Activated T-helper 1 cell treated with anti-CD3 and anti-CD28 coated beads, Interleukin-12 subunit alpha, Interleukin-12 subunit beta, Interleukin-2, Interleukin-4 antibody, amounts not matched to agents 30 ng/mL and 10 ng/mL and 1 ng/mL, durations not matched to agents 14 hours and 24 hours and 36 hours (primary cell): Measurements from ENCODE around the gene CNTRL. TPM values are rescaled to one million over a fixed set of nuclear protein-coding genes. Genes with fewer than 3 reads are reported as not detected.

ENCODE experiments used
- DNase-seq: peaks from one replicate; pipeline ENCODE4 v3.0.0; 2021; ENCODE audit warnings: low spot score
- H3K27ac Mint-ChIP-seq: one replicate; pipeline ENCODE4 v1.8.0; 2021; ENCODE audit warnings: mild to moderate bottlenecking, mixed read lengths
- H3K27me3 Mint-ChIP-seq: one replicate; pipeline ENCODE4 v1.8.0; 2022; ENCODE audit warnings: mild to moderate bottlenecking, moderate library complexity, mixed read lengths; ENCODE audit not compliant: insufficient read depth
- H3K36me3 Mint-ChIP-seq: one replicate; pipeline ENCODE4 v1.8.0; 2021; ENCODE audit warnings: low read depth, mixed read lengths
- H3K4me1 Mint-ChIP-seq: one replicate; pipeline ENCODE4 v1.8.0; 2021; ENCODE audit warnings: low read depth, mixed read lengths
- H3K4me3 Mint-ChIP-seq: one replicate; pipeline ENCODE4 v1.8.0; 2021; ENCODE audit warnings: mild to moderate bottlenecking, moderate library complexity, mixed read lengths
- H3K9me3 Mint-ChIP-seq: one replicate; pipeline ENCODE4 v1.8.0; 2021; ENCODE audit warnings: mixed read lengths
- intact Hi-C: fragments of 100-400 bp; cut with micrococcal nuclease; formaldehyde crosslinking; loops from one replicate; pipeline ENCODE4 v1.15.1; 2024
- total RNA-seq: library from RNA; stranded (reverse); gene quantifications from 2 replicates; pipeline ENCODE4 v1.2.3, GENCODE V29; 2022

CNTRL gene
- total RNA-seq, 1 donor from 2014 or later, result 69.9 TPM

GRCh38 chr9:121204121-121204520 is 129.4 kb downstream of the CNTRL start:
- intact Hi-C loops, result loop anchor here (5.0 kb wide), 3 partner anchors 272 to 888 kb away; partner anchors contain the start of genes FBXW2 and TTLL11
- Mint-ChIP-seq H3K4me1 (peaks cover 54% of the 10 kb centered on the region), H3K36me3 (peaks cover 8% of the 10 kb centered on the region), H3K27ac (no peak overlapping the region), H3K9me3 (no peaks in the 10 kb centered on the region), H3K4me3 (no peak overlapping the region), H3K27me3 (no peaks in the 10 kb centered on the region)
- no peak for DNase-seq

GRCh38 chr9:121204611-121205010 is 129.9 kb downstream of the CNTRL start:
- Mint-ChIP-seq H3K27ac (no peak overlapping the region), H3K4me3 (no peak overlapping the region), H3K4me1 (peaks cover 49% of the 10 kb centered on the region), H3K27me3 (no peaks in the 10 kb centered on the region), H3K36me3 (peaks cover 8% of the 10 kb centered on the region), H3K9me3 (no peaks in the 10 kb centered on the region)
- intact Hi-C loops, result loop anchor here (5.0 kb wide), 3 partner anchors 272 to 888 kb away; partner anchors contain the start of genes FBXW2 and TTLL11
- DNase-seq, result no peak

GRCh38 chr9:121206516-121207370 is 132.0 kb downstream of the CNTRL start:
- H3K4me3 Mint-ChIP-seq, result no peak overlapping the region

GRCh38 chr9:121207371-121207940 is 132.7 kb downstream of the CNTRL start:
- Mint-ChIP-seq H3K27me3 (no peaks in the 10 kb centered on the region), H3K9me3 (no peaks in the 10 kb centered on the region), H3K27ac (no peak overlapping the region), H3K36me3 (no peaks in the 10 kb centered on the region), H3K4me3 (no peak overlapping the region), H3K4me1 (peaks cover 32% of the 10 kb centered on the region)
- DNase-seq, result no peak
- intact Hi-C loops, result no loop called here

More at GRCh38 chr9:121206516-121207370, 132.0 kb downstream of the CNTRL start:
- no peak for DNase-seq
- peaks cover 37% of the 10 kb centered on the region for H3K4me1 Mint-ChIP-seq
- no peaks in the 10 kb centered on the region for H3K27me3 Mint-ChIP-seq
- H3K36me3 Mint-ChIP-seq, result no peaks in the 10 kb centered on the region
- intact Hi-C loops, result no loop called here
- H3K9me3 Mint-ChIP-seq, result no peaks in the 10 kb centered on the region
- no peak overlapping the region for H3K27ac Mint-ChIP-seq

GRCh38 chr9:121210536-121210935 is 135.8 kb downstream of the CNTRL start:
- H3K4me3 Mint-ChIP-seq, result no peak overlapping the region
- intact Hi-C loops, result no loop called here

GRCh38 chr9:121213136-121213806 is 138.5 kb downstream of the CNTRL start:
- DNase-seq, result peak; percentile 49
- Mint-ChIP-seq H3K9me3 (no peaks in the 10 kb centered on the region), H3K27ac (no peak overlapping the region), H3K36me3 (peaks cover 1% of the 10 kb centered on the region), H3K27me3 (peaks cover 3% of the 10 kb centered on the region), H3K4me1 (peaks cover 22% of the 10 kb centered on the region), H3K4me3 (no peak overlapping the region)
- intact Hi-C loops, result loop anchor here (1.0 to 2.0 kb wide), 4 partner anchors 66 to 187 kb away; no protein-coding TSS in a partner anchor

More at GRCh38 chr9:121210536-121210935, 135.8 kb downstream of the CNTRL start:
- peaks cover 23% of the 10 kb centered on the region for H3K4me1 Mint-ChIP-seq
- DNase-seq, result no peak
- H3K27ac Mint-ChIP-seq, result no peak overlapping the region
- no peaks in the 10 kb centered on the region for H3K9me3 Mint-ChIP-seq
- no peaks in the 10 kb centered on the region for H3K36me3 Mint-ChIP-seq
- peaks cover 3% of the 10 kb centered on the region for H3K27me3 Mint-ChIP-seq

- Mint-ChIP-seq H3K36me3 (peaks cover 1% of the 10 kb centered on the region), H3K4me3 (no peak overlapping the region), H3K9me3 (no peaks in the 10 kb centered on the region), H3K27ac (no peak overlapping the region), H3K27me3 (peaks cover 3% of the 10 kb centered on the region), H3K4me1 (peaks cover 21% of the 10 kb centered on the region)
- intact Hi-C loops, result no loop called here
- no peak for DNase-seq
Measured at GRCh38 chr9:121214005-121214404, 139.2 kb downstream of the CNTRL start.

- no peak for DNase-seq
- no peak overlapping the region for H3K4me3 Mint-ChIP-seq
- intact Hi-C loops, result no loop called here
- peaks cover 21% of the 10 kb centered on the region for H3K4me1 Mint-ChIP-seq
- peaks cover 1% of the 10 kb centered on the region for H3K36me3 Mint-ChIP-seq
- H3K9me3 Mint-ChIP-seq, result no peaks in the 10 kb centered on the region
- peaks cover 3% of the 10 kb centered on the region for H3K27me3 Mint-ChIP-seq
- H3K27ac Mint-ChIP-seq, result no peak overlapping the region
Measured at GRCh38 chr9:121216271-121216805, 141.6 kb downstream of the CNTRL start.

GRCh38 chr9:121217609-121218292 is 143.0 kb downstream of the CNTRL start:
- DNase-seq, result no peak
- Mint-ChIP-seq H3K4me1 (peaks cover 21% of the 10 kb centered on the region), H3K4me3 (no peak overlapping the region), H3K36me3 (peaks cover 1% of the 10 kb centered on the region), H3K27me3 (peaks cover 3% of the 10 kb centered on the region), H3K9me3 (no peaks in the 10 kb centered on the region), H3K27ac (no peak overlapping the region)
- intact Hi-C loops, result no loop called here

GRCh38 chr9:121218357-121219027 is 143.7 kb downstream of the CNTRL start:
- intact Hi-C loops, result no loop called here
- H3K27me3 Mint-ChIP-seq, result peaks cover 3% of the 10 kb centered on the region
- H3K9me3 Mint-ChIP-seq, result no peaks in the 10 kb centered on the region
- DNase-seq, result no peak
- no peak overlapping the region for H3K4me3 Mint-ChIP-seq
- peaks cover 16% of the 10 kb centered on the region for H3K4me1 Mint-ChIP-seq
- peaks cover 1% of the 10 kb centered on the region for H3K36me3 Mint-ChIP-seq
- H3K27ac Mint-ChIP-seq, result no peak overlapping the region

- no peak overlapping the region for H3K4me3 Mint-ChIP-seq
- no peak overlapping the region for H3K27ac Mint-ChIP-seq
Measured at GRCh38 chr9:121219530-121219929, 144.8 kb downstream of the CNTRL start.

More at GRCh38 chr9:121219530-121219929, 144.8 kb downstream of the CNTRL start:
- intact Hi-C loops, result no loop called here
- Mint-ChIP-seq H3K9me3 (no peaks in the 10 kb centered on the region), H3K4me1 (peaks cover 16% of the 10 kb centered on the region), H3K27me3 (no peaks in the 10 kb centered on the region), H3K36me3 (peaks cover 1% of the 10 kb centered on the region)
- no peak for DNase-seq
